Measurements from ENCODE around the gene RBAK.
"Not testable (repeated sequence)": the region's sequence is repeated elsewhere in the genome, so short reads cannot be mapped to it uniquely, and the experiment has no call there.

Gene RBAK

GRCh38 chr7:5036446-5036845 lies 9.2 kb upstream of the RBAK start:
- DNase-seq (ENCODE audit: insufficient read length, low spot score) (no peak), FAIRE-seq (no peak)
- no peak for TF ChIP-seq CTCF (IDR thresholded peaks at IDR 0.05; ENCODE audit: insufficient read depth, missing control alignments)

- no peak for FAIRE-seq
- DNase-seq (ENCODE audit: insufficient read length, low spot score), result no peak
- TF ChIP-seq CTCF (IDR thresholded peaks at IDR 0.05; ENCODE audit: insufficient read depth, missing control alignments), result no peak
These were observed 4.6 kb upstream of the RBAK start for GRCh38 chr7:5041047-5041446.

GRCh38 chr7:5043661-5044060 lies 2.0 kb upstream of the RBAK start:
- FAIRE-seq (no peak), DNase-seq (ENCODE audit: insufficient read length, low spot score) (no peak)
- no peak for TF ChIP-seq CTCF (IDR thresholded peaks at IDR 0.05; ENCODE audit: insufficient read depth, missing control alignments)

GRCh38 chr7:5046397-5046732 lies 705 bp downstream of the RBAK start:
- FAIRE-seq; DNase-seq (ENCODE audit: insufficient read length, low spot score): not testable (repeated sequence)

- not testable (repeated sequence) for FAIRE-seq; DNase-seq (ENCODE audit: insufficient read length, low spot score)
These were observed 1.5 kb downstream of the RBAK start for GRCh38 chr7:5047127-5047526.

- no peak for TF ChIP-seq CTCF (IDR thresholded peaks at IDR 0.05; ENCODE audit: insufficient read depth, missing control alignments)
- no peak for DNase-seq (ENCODE audit: insufficient read length, low spot score)
- FAIRE-seq, result no peak
These were observed 5.0 kb downstream of the RBAK start for GRCh38 chr7:5050676-5051075.

GRCh38 chr7:5051731-5052130 lies 6.1 kb downstream of the RBAK start:
- DNase-seq (ENCODE audit: insufficient read length, low spot score), result not testable (repeated sequence)

GRCh38 chr7:5053175-5053574 lies 7.5 kb downstream of the RBAK start:
- DNase-seq (ENCODE audit: insufficient read length, low spot score), result no peak

More at GRCh38 chr7:5051731-5052130, 6.1 kb downstream of the RBAK start:
- FAIRE-seq, result not testable (repeated sequence)

More at GRCh38 chr7:5053175-5053574, 7.5 kb downstream of the RBAK start:
- TF ChIP-seq CTCF (IDR thresholded peaks at IDR 0.05; ENCODE audit: insufficient read depth, missing control alignments), result no peak
- no peak for FAIRE-seq
